CD14-positive monocyte (primary cell): ENCODE data around the gene GRN. TPM values are rescaled to one million over a fixed set of nuclear protein-coding genes. Genes with fewer than 3 reads are reported as not detected.
A peak's percentile ranks its signal among the peaks of the same experiment; 100 is the strongest.

ENCODE experiments used
- DNase-seq, 3 donors: peaks; one replicate each; pipeline ENCODE4 v3.0.0-alpha.2; 2011 to 2022
- H2AFZ ChIP-seq: 2 replicates; pipeline ENCODE4 v1.6.0; 2012; ENCODE audit warnings: mild to moderate bottlenecking, low read depth, low read length, inconsistent platforms; ENCODE audit not compliant: insufficient read depth, poor library complexity, severe bottlenecking
- H3K27ac ChIP-seq, 2 donors: 1 replicate in 1 of 2; 2 replicates in 1 of 2; pipeline ENCODE4 v1.5.1; 2012 to 2013; ENCODE audit warnings: low read length in 2 of 2, control low read depth in 1 of 2, inconsistent platforms in 1 of 2, low read depth in 1 of 2, mild to moderate bottlenecking in 1 of 2
- H3K27me3 ChIP-seq, 2 donors: one replicate each; pipeline versions ENCODE4 v1.6.0 to v1.6.1; 2011 to 2013; ENCODE audit warnings: low read length in 2 of 2; ENCODE audit not compliant: control insufficient read depth in 2 of 2, insufficient read depth in 2 of 2
- H3K36me3 ChIP-seq, 2 donors: replicated peaks in 1 of 2; 1 replicate in 1 of 2; 2 replicates in 1 of 2; pipeline versions ENCODE4 v1.5.1 to v1.6.1; 2012 to 2013; ENCODE audit warnings: low read length in 2 of 2, control low read depth in 1 of 2, inconsistent platforms in 1 of 2, mild to moderate bottlenecking in 1 of 2; ENCODE audit not compliant: insufficient read depth in 2 of 2, control insufficient read depth in 1 of 2
- H3K4me1 ChIP-seq, 2 donors: 1 replicate in 1 of 2; 2 replicates in 1 of 2; pipeline versions ENCODE4 v1.5.1 to v1.6.1; 2012 to 2013; ENCODE audit warnings: low read length in 2 of 2, control low read depth in 1 of 2, inconsistent platforms in 1 of 2, mild to moderate bottlenecking in 1 of 2, moderate library complexity in 1 of 2; ENCODE audit not compliant: insufficient read depth in 2 of 2, control insufficient read depth in 1 of 2
- H3K4me2 ChIP-seq: replicated peaks from 2 replicates; pipeline ENCODE3; 2012; ENCODE audit warnings: low read length, moderate library complexity, mild to moderate bottlenecking; ENCODE audit not compliant: poor library complexity, severe bottlenecking; ENCODE audit errors: extremely low read depth
- H3K4me3 ChIP-seq, 3 experiments: fragments of 200-600 bp in 1 of 3; sonication (generic) in 1 of 3; replicated peaks in 1 of 3; 1 replicate in 2 of 3; 2 replicates in 1 of 3; pipeline ENCODE4 v1.5.1; 2011 to 2013; ENCODE audit warnings: low read length in 3 of 3, mild to moderate bottlenecking in 3 of 3, control low read depth in 2 of 3, low read depth in 2 of 3, inconsistent platforms in 1 of 3, moderate library complexity in 1 of 3
- H3K79me2 ChIP-seq: 2 replicates; pipeline ENCODE4 v1.6.0; 2012; ENCODE audit warnings: mild to moderate bottlenecking, control low read depth, inconsistent platforms, low read length, moderate library complexity; ENCODE audit not compliant: insufficient read depth
- H3K9ac ChIP-seq: 2 replicates; pipeline ENCODE4 v1.6.0; 2017; ENCODE audit warnings: low read length, mild to moderate bottlenecking; ENCODE audit not compliant: insufficient read depth, poor library complexity, severe bottlenecking
- H3K9me3 ChIP-seq, 2 donors: replicated peaks in 1 of 2; 1 replicate in 1 of 2; 2 replicates in 1 of 2; pipeline versions ENCODE4 v1.5.1 to v1.6.1; 2012 to 2013; ENCODE audit warnings: low read length in 2 of 2, control low read depth in 1 of 2; ENCODE audit not compliant: control insufficient read depth in 1 of 2, insufficient read depth in 1 of 2
- H4K20me1 ChIP-seq: 2 replicates; pipeline ENCODE4 v1.6.0; 2012; ENCODE audit warnings: mild to moderate bottlenecking, low read length, control low read depth, moderate library complexity; ENCODE audit not compliant: insufficient read depth
- H3K27ac Mint-ChIP-seq, 7 donors: one replicate each; pipeline ENCODE4 v1.8.0; 2020; ENCODE audit warnings: mild to moderate bottlenecking in 7 of 7, mixed read lengths in 7 of 7, moderate library complexity in 6 of 7, inconsistent platforms in 2 of 7
- H3K27me3 Mint-ChIP-seq, 3 donors: one replicate each; pipeline ENCODE4 v1.8.0; 2021 to 2022; ENCODE audit warnings: low read depth in 3 of 3, mild to moderate bottlenecking in 3 of 3, mixed read lengths in 3 of 3, moderate library complexity in 3 of 3, inconsistent platforms in 1 of 3
- H3K36me3 Mint-ChIP-seq, 2 donors: one replicate each; pipeline ENCODE4 v1.8.0; 2020; ENCODE audit warnings: mixed read lengths in 2 of 2, inconsistent platforms in 1 of 2, mild to moderate bottlenecking in 1 of 2
- H3K4me1 Mint-ChIP-seq: one replicate; pipeline ENCODE4 v1.8.0; 2020; ENCODE audit warnings: mild to moderate bottlenecking, mixed read lengths
- H3K4me3 Mint-ChIP-seq, 2 donors: one replicate each; pipeline ENCODE4 v1.8.0; 2020; ENCODE audit warnings: mild to moderate bottlenecking in 2 of 2, mixed read lengths in 2 of 2, moderate library complexity in 1 of 2
- H3K9me3 Mint-ChIP-seq, 7 donors: one replicate each; pipeline ENCODE4 v1.8.0; 2020 to 2022; ENCODE audit warnings: mixed read lengths in 7 of 7, mild to moderate bottlenecking in 6 of 7, moderate library complexity in 6 of 7, inconsistent platforms in 2 of 7
- WGBS: methylation state at CpG from one replicate; pipeline ENCODE4 v1.1.5; 2013; ENCODE audit warnings: missing lambda C conversion rate; ENCODE audit not compliant: insufficient coverage; 5-methylcytosine and 5-hydroxymethylcytosine counted together
- intact Hi-C, 2 donors: fragments of 100-400 bp; cut with micrococcal nuclease; formaldehyde crosslinking; loops; one replicate each; pipeline versions ENCODE4 v1.15.0 to v1.15.1; 2023
- polyA plus RNA-seq, 3 donors: library from polyadenylated mRNA; depleted of rRNA in 1 of 3; unstranded in 2 of 3; stranded (reverse) in 1 of 3; fragments of 300-500 nt in 2 of 3; fragments of >200 nt in 1 of 3; fragmentation: Illumina TruSeq in 2 of 3; gene quantifications; 1 replicate in 2 of 3; 2 replicates in 1 of 3; pipeline ENCODE4 v1.2.3, GENCODE V29; 2012 to 2021
- TF ChIP-seq, protein P1 (sequence below): fragments of 200-600 bp; IDR thresholded peaks from one replicate; pipeline ENCODE4 v1.8.0; 2022; ENCODE audit warnings: antibody characterized with exemption, mild to moderate bottlenecking

Gene GRN
- polyA plus RNA-seq, 3 donors, result 1,303 to 1,960 (median 1,361) TPM

DNA sequence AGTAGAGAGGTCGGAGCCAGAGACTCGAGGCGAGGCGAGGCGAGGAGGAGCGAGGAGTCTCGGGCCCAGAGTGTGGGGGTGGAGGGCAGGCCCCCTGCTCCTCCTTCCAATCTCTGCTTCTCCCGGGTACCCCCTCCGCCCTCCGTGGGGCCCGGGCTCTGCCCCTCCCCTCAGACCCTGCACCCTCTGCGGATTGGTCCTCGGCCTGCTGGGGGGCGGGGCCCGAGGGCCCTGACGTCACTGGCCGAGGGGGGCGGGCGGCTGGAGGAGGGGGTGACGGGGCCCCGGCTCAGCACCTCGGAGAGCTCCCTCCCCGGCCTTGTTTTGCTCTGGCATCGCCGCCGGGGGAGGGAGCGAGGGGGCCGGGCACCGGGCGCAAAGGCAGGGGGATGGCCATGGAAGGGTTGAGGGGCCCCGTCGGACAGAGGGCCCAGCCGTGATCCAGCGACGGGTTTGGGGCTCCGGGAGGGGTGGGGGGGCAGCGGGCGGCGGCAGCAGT is 36.7 kb upstream of the GRN start, which contains the start of gene RUNDC3A:
TSS of gene RUNDC3A (plus strand) at position 282 of the 499 bp plus-strand sequence. CDS start 232 bp downstream, outside the sequence.
- peak within 1 kb of the TSS; percentile 71 for H3K4me2 ChIP-seq
- peaks cover 45 to 67% (median 53%) of the 10 kb centered on the region in 3 donors for H3K27me3 Mint-ChIP-seq
- H2AFZ ChIP-seq, result peak within 1 kb of the TSS; percentile 63
- no peak within 1 kb of the TSS for H3K9ac ChIP-seq
- DNase-seq, result peak; percentile 51 to 77 (median 67)
- H3K9me3 Mint-ChIP-seq, result peaks cover 0 to 6% (median 0%) of the 10 kb centered on the region in 7 donors
- no peak within 1 kb of the TSS for H3K27ac ChIP-seq
- H3K27ac Mint-ChIP-seq, result peak within 1 kb of the TSS in 2 of 7 donors; percentile 37 to 57
- peaks cover 12 to 15% of the 10 kb centered on the region in 2 donors for H3K4me1 ChIP-seq
- H3K36me3 ChIP-seq, result no peaks in the 10 kb centered on the region
- H3K9me3 ChIP-seq, result no peaks in the 10 kb centered on the region
- no peaks in the 10 kb centered on the region for H4K20me1 ChIP-seq
- under 1% methylated on average over 18 of the region's 39 CpGs for WGBS
- peak within 1 kb of the TSS; percentile 66 to 74 for H3K4me3 Mint-ChIP-seq
- peaks cover 18% of the 10 kb centered on the region for H3K4me1 Mint-ChIP-seq
- TF ChIP-seq, protein P1, sequence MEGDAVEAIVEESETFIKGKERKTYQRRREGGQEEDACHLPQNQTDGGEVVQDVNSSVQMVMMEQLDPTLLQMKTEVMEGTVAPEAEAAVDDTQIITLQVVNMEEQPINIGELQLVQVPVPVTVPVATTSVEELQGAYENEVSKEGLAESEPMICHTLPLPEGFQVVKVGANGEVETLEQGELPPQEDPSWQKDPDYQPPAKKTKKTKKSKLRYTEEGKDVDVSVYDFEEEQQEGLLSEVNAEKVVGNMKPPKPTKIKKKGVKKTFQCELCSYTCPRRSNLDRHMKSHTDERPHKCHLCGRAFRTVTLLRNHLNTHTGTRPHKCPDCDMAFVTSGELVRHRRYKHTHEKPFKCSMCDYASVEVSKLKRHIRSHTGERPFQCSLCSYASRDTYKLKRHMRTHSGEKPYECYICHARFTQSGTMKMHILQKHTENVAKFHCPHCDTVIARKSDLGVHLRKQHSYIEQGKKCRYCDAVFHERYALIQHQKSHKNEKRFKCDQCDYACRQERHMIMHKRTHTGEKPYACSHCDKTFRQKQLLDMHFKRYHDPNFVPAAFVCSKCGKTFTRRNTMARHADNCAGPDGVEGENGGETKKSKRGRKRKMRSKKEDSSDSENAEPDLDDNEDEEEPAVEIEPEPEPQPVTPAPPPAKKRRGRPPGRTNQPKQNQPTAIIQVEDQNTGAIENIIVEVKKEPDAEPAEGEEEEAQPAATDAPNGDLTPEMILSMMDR, result no peak
- intact Hi-C loops, result no loop called here
- no peaks in the 10 kb centered on the region for H3K79me2 ChIP-seq
- H3K36me3 Mint-ChIP-seq, result no peaks in the 10 kb centered on the region
- H3K4me3 ChIP-seq, result peak within 1 kb of the TSS in 1 of 3 experiments; percentile 68
- peaks cover 7 to 40% of the 10 kb centered on the region in 2 donors for H3K27me3 ChIP-seq

DNA sequence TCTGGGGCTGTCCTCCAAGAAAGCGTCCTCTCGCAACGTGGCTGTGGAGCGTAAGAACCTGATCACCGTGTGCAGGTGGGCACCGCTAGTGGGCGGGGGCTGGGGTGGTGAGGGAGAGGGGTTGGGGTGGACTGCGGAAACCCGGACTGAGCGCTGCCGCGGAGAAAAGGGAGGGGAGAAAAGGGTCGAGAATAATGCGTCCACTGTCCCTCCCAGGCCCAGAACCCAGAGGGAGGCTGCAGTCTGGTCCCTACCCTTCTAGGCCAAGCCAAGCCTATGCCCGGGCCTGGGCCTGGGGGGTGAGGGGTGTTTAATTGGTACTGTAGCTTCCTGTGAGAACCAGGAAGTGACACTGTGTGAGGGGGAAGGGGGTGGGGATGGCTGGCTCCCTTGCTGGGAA is 36.2 kb upstream of the GRN start:
- DNase-seq, result peak in 1 of 3 donors; percentile 14
- H3K27me3 ChIP-seq, result peaks cover 7 to 43% of the 10 kb centered on the region in 2 donors
- peaks cover 18% of the 10 kb centered on the region for H3K4me1 Mint-ChIP-seq
- no peaks in the 10 kb centered on the region for H4K20me1 ChIP-seq
- WGBS, result 2% methylated on average over 14 of the region's 15 CpGs
- peak overlapping the region in 1 of 3 experiments; percentile 68 for H3K4me3 ChIP-seq
- no peaks in the 10 kb centered on the region for H3K79me2 ChIP-seq
- H3K4me1 ChIP-seq, result peaks cover 12 to 15% of the 10 kb centered on the region in 2 donors
- H3K27ac Mint-ChIP-seq, result no peak overlapping the region
- H3K9me3 ChIP-seq, result no peaks in the 10 kb centered on the region
- H2AFZ ChIP-seq, result peak overlapping the region; percentile 63
- peaks cover 0 to 6% (median 0%) of the 10 kb centered on the region in 7 donors for H3K9me3 Mint-ChIP-seq
- no peak overlapping the region for H3K27ac ChIP-seq
- peak overlapping the region; percentile 66 to 69 for H3K4me3 Mint-ChIP-seq
- H3K36me3 Mint-ChIP-seq, result peaks cover 0 to 2% of the 10 kb centered on the region in 2 donors
- H3K9ac ChIP-seq, result no peak overlapping the region
- peaks cover 48 to 70% (median 58%) of the 10 kb centered on the region in 3 donors for H3K27me3 Mint-ChIP-seq
- TF ChIP-seq, protein P1, result no peak
- no peaks in the 10 kb centered on the region for H3K36me3 ChIP-seq
- H3K4me2 ChIP-seq, result peak overlapping the region; percentile 71
- intact Hi-C loops, result no loop called here
